Pancreas (tissue), 10 donors: Measurements from ENCODE around the gene BICD2. TPM values are rescaled to one million over a fixed set of nuclear protein-coding genes. Genes with fewer than 3 reads are reported as not detected.

Experiments
- ATAC-seq, 4 donors: fragments of 200-7000 bp; cut with Tn5 transposase; one replicate each; pipeline versions ENCODE4 v1.8.0 to v1.9.1; 2020; ENCODE audit warnings: mild to moderate bottlenecking in 4 of 4, moderate library complexity in 4 of 4
- DNase-seq, 6 donors: peaks; one replicate each; pipeline ENCODE4 v3.0.0-alpha.2; 2020
- FAIRE-seq: peaks from 2 replicates; lab custom pipeline; 2012; peaks lifted over from hg19 to GRCh38; lab: Jason Lieb, UNC
- H3K27ac ChIP-seq, 4 donors: fragments of 200-600 bp; sonication (generic); 1 replicate in 3 of 4; 2 replicates in 1 of 4; pipeline versions ENCODE4 v1.5.0 to v1.8.0; 2020
- H3K27me3 ChIP-seq, 4 donors: fragments of 200-600 bp; one replicate each; pipeline ENCODE4 v1.8.0; 2021
- H3K36me3 ChIP-seq, 3 donors: fragments of 200-600 bp; sonication (generic) in 1 of 3; one replicate each; pipeline versions ENCODE4 v1.5.0 to v1.8.0; 2020 to 2021
- H3K4me1 ChIP-seq, 3 donors: fragments of 200-600 bp; one replicate each; pipeline ENCODE4 v1.8.0; 2021
- H3K4me3 ChIP-seq, 4 donors: fragments of 200-600 bp; sonication (generic) in 2 of 4; one replicate each; pipeline versions ENCODE4 v1.5.0 to v1.8.0; 2020 to 2021
- H3K9me3 ChIP-seq, 4 donors: fragments of 200-600 bp; one replicate each; pipeline ENCODE4 v1.8.0; 2021
- WGBS, 2 donors: extraction: QIAGEN DNeasy Blood & Tissue Kit; methylation state at CpG; one replicate each; pipeline ENCODE4 v1.1.7; 2013; 5-methylcytosine and 5-hydroxymethylcytosine counted together
- intact Hi-C, 3 donors: fragments of 100-400 bp; cut with DNase I; formaldehyde crosslinking; loops; one replicate each; pipeline versions ENCODE4 v1.11.1 to v1.14.2; 2022
- polyA plus RNA-seq, 2 donors: library from polyadenylated mRNA; stranded (reverse); fragments of 200-250 nt; gene quantifications; one replicate each; pipeline ENCODE4 v1.2.3, GENCODE V29; 2013
- total RNA-seq, 6 donors: library from RNA; stranded (reverse); fragmentation: NEBNext Ultra II Directional in 4 of 6; extraction: Animal tissue kit (Norgen Biotek cat#: 25700) in 4 of 6; gene quantifications; one replicate each; pipeline versions ENCODE4 v1.2.1 to v1.2.4, GENCODE V29; 2021 to 2023
- TF ChIP-seq, protein P1 (sequence below), 4 donors: fragments of 200-600 bp; sonication (generic) in 3 of 4; IDR thresholded peaks; one replicate each; pipeline versions ENCODE4 v1.5.0 to v1.8.0; 2021; ENCODE audit warnings: antibody characterized with exemption in 4 of 4
- donor health status: healthy with polysubstance abuse.
- donor health status: DM: no; HTN: no; CAD: no; lungs with moderate emphysema.
- donor health status: DM: no; HTN: no; CAD: no.
- donor health status: control.
- donor health status: control.
- donor health status: Bipolar disorder and iron deficiency.
- donor health status: DM: yes; HTN: yes; CAD: no.
- donor health status: DM: no; HTN: no; CAD: no.
- donor health status: DM: no; HTN: no; CAD: no.
- donor health status: DM: yes; HTN: yes; CAD: no.

Gene BICD2
- total and polyA plus RNA-seq, 8 donors = 4.9 to 13.2 (median 6.2) TPM

DNA sequence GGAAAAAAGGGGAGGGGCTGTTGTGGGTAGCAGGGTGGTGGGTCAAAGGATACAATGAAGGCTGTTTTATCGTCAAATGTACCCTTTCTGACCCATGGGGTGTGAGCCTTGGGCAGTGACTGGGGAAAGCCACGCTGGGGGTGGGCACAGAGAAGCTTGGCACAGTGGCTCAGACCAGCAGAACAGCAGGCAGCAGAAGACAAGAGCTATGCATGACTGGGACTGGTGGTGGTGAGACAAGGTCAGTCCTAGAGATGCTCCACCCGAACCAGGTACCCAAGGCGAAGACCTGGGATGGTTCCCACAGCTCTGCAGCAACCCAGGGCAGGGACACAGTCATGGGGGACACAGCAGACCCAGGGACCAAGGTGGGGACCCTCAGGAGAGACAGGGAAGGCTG lies 38.3 kb downstream of the BICD2 start:
- intact Hi-C loops = no loop called here
- 79 to 94% methylated on average over 4 of the region's 4 CpGs for WGBS, 2 donors
- FAIRE-seq (no peak), DNase-seq (peak in 1 of 6 donors; percentile 3), ATAC-seq (no peak)
- Histone ChIP-seq H3K9me3 (no peaks in the 10 kb centered on the region), H3K27ac (no peak overlapping the region), H3K4me1 (no peaks in the 10 kb centered on the region), H3K36me3 (peaks cover 0 to 9% (median 6%) of the 10 kb centered on the region in 3 donors), H3K4me3 (no peak overlapping the region), H3K27me3 (no peaks in the 10 kb centered on the region)
- TF ChIP-seq, protein P1, sequence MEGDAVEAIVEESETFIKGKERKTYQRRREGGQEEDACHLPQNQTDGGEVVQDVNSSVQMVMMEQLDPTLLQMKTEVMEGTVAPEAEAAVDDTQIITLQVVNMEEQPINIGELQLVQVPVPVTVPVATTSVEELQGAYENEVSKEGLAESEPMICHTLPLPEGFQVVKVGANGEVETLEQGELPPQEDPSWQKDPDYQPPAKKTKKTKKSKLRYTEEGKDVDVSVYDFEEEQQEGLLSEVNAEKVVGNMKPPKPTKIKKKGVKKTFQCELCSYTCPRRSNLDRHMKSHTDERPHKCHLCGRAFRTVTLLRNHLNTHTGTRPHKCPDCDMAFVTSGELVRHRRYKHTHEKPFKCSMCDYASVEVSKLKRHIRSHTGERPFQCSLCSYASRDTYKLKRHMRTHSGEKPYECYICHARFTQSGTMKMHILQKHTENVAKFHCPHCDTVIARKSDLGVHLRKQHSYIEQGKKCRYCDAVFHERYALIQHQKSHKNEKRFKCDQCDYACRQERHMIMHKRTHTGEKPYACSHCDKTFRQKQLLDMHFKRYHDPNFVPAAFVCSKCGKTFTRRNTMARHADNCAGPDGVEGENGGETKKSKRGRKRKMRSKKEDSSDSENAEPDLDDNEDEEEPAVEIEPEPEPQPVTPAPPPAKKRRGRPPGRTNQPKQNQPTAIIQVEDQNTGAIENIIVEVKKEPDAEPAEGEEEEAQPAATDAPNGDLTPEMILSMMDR (IDR thresholded peaks at IDR 0.05) = no peak

DNA sequence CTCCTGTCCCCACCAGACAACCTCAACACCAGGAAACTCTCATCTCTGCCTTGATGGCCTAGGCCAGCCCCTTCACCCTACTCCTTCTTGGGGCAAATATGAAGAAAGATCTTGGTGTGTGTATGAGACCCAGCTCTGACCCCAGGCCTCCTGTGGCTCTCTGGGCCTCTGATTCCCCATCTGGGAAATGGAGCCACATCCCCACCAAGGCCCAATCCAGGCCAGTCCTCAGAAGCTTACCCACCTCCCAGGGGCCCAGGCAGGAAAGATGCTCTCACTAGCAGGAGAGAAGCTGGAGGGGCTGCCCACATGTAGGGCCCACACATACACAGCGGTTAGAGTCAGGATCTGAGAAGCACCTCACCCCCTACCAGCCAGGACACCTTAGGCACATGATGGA lies 38.9 kb downstream of the BICD2 start:
- H3K36me3 ChIP-seq = peaks cover 0 to 9% (median 6%) of the 10 kb centered on the region in 3 donors
- ATAC-seq = no peak
- no peaks in the 10 kb centered on the region for H3K4me1 ChIP-seq
- WGBS, 2 donors = 100% methylated on average over 1 of the region's 1 CpG
- H3K4me3 ChIP-seq = no peak overlapping the region
- no peaks in the 10 kb centered on the region for H3K27me3 ChIP-seq
- FAIRE-seq = no peak
- DNase-seq = peak in 1 of 6 donors; percentile 3
- TF ChIP-seq, protein P1 (IDR thresholded peaks at IDR 0.05) = no peak
- no peaks in the 10 kb centered on the region for H3K9me3 ChIP-seq
- intact Hi-C loops = no loop called here
- H3K27ac ChIP-seq = no peak overlapping the region

DNA sequence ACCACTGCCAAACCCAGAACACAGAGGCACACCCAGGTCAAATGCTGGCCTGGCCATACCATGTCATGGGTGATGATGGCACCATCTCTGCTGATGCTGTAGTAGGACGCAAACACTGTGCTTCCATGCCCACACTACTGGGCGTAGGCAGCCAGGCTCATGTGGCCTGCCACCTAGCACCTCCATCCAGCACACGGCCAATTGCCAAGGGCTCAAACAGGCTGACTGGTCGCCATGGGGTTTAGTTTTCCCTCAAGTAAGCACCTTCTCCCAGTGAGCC lies 39.4 kb downstream of the BICD2 start:
- Histone ChIP-seq H3K9me3 (no peaks in the 10 kb centered on the region), H3K27ac (no peak overlapping the region), H3K4me1 (no peaks in the 10 kb centered on the region), H3K36me3 (peaks cover 0 to 11% (median 9%) of the 10 kb centered on the region in 3 donors), H3K27me3 (no peaks in the 10 kb centered on the region), H3K4me3 (no peak overlapping the region)
- TF ChIP-seq, protein P1 (IDR thresholded peaks at IDR 0.05) = no peak
- ATAC-seq (no peak), FAIRE-seq (no peak), DNase-seq (peak in 2 of 6 donors; percentile 5)
- 98% methylated on average over 4 of the region's 4 CpGs for WGBS, 2 donors
- intact Hi-C loops = no loop called here

DNA sequence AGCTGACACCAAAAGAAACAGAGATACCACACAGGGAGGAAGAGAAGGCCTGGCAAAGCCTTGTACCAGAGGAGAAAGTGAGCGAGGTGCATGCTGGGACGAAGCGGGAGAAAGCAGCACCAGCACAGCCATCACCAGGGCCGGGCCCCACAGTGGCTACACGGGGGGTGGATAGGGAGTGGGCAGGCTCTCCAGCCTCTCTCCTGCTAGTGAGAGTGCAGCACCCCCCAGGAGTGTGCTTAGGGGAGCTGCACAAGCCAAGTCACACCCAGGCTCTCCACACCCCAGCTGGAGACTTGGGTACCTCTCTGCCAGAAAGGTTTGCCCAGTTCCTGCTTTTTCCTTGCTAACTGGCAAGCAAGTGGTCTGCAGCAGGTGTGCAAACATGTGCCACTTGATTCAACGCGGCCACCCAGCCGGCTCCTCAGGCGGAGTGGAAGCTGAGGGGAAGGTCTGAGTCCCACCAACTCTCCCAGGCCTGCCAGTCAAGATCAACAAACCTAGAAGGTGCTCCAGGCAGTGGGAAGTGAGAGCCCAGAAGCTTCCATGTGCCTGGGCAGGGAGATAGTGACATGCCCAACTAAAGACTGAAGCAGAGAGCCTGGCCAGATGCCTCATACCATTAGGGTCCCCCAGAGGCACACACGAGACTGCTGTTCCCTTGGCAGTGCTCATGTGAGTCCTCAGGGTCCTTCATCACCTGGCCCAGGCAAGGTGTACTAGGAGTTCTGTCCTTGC lies 39.9 kb downstream of the BICD2 start:
- 78 to 82% methylated on average over 10 of the region's 10 CpGs for WGBS, 2 donors
- Histone ChIP-seq H3K4me3 (no peak overlapping the region), H3K27ac (no peak overlapping the region), H3K4me1 (no peaks in the 10 kb centered on the region), H3K36me3 (peaks cover 0 to 14% (median 12%) of the 10 kb centered on the region in 3 donors), H3K27me3 (no peaks in the 10 kb centered on the region), H3K9me3 (no peaks in the 10 kb centered on the region)
- intact Hi-C loops = no loop called here
- DNase-seq (peak in 1 of 6 donors; percentile 4), ATAC-seq (no peak), FAIRE-seq (no peak)
- TF ChIP-seq, protein P1 (IDR thresholded peaks at IDR 0.05) = no peak

DNA sequence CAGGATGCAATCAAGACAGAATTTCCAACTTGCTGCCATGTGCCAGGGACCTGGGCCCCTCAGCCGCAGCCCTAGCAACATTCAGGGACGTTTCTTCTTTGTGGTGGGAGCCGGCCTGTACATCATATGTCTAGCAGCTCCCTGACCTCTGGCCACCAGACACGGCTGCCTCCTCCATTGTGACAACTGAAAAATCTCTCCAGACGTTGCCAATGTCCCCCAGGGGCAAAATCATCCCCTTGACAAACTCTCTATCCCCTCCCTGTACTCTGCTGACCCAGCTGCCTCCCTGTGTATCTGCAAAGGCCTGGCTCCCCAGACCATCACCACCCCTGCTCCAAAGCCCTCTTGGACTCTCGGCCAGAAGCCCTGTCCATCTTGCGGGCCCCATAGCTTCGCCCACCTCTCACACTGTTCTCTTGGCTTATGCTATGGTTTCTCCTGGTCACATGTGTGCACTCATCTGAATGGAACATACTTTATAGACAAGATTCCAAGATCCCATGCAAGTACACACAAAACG lies 40.8 kb downstream of the BICD2 start:
- H3K4me1 ChIP-seq = no peaks in the 10 kb centered on the region
- TF ChIP-seq, protein P1 (IDR thresholded peaks at IDR 0.05) = no peak
- intact Hi-C loops = no loop called here
- no peaks in the 10 kb centered on the region for H3K27me3 ChIP-seq
- WGBS, 2 donors = 80 to 81% methylated on average over 9 of the region's 9 CpGs
- H3K27ac ChIP-seq = no peak overlapping the region
- H3K4me3 ChIP-seq = no peak overlapping the region
- DNase-seq (no peak), ATAC-seq (no peak), FAIRE-seq (no peak)
- peaks cover 0 to 23% (median 19%) of the 10 kb centered on the region in 3 donors for H3K36me3 ChIP-seq
- H3K9me3 ChIP-seq = no peaks in the 10 kb centered on the region
